Measurements from ENCODE around the gene TTC39A. TPM values are rescaled to one million over a fixed set of nuclear protein-coding genes. Genes with fewer than 3 reads are reported as not detected.

The TTC39A gene
- total RNA-seq (2021; ENCODE audit: unreplicated experiment) (8.3 TPM), Bru-seq, nascent RNA (percentile 38 among the genes with signal in this experiment), BruChase-seq, experiment 1, labeled RNA remaining after a 2-hour chase (percentile 40 among the genes with signal in this experiment), BruChase-seq, experiment 2, labeled RNA remaining after a 6-hour chase (percentile 36 among the genes with signal in this experiment)
- polyA plus RNA-seq (2012; ENCODE audit: insufficient read length) = 10.3 TPM
- long read RNA-seq, partial matches to known transcripts = 2 of 17 reads
- long read RNA-seq, other reads (novel, unspliced or antisense) = 12 of 17 reads

DNA sequence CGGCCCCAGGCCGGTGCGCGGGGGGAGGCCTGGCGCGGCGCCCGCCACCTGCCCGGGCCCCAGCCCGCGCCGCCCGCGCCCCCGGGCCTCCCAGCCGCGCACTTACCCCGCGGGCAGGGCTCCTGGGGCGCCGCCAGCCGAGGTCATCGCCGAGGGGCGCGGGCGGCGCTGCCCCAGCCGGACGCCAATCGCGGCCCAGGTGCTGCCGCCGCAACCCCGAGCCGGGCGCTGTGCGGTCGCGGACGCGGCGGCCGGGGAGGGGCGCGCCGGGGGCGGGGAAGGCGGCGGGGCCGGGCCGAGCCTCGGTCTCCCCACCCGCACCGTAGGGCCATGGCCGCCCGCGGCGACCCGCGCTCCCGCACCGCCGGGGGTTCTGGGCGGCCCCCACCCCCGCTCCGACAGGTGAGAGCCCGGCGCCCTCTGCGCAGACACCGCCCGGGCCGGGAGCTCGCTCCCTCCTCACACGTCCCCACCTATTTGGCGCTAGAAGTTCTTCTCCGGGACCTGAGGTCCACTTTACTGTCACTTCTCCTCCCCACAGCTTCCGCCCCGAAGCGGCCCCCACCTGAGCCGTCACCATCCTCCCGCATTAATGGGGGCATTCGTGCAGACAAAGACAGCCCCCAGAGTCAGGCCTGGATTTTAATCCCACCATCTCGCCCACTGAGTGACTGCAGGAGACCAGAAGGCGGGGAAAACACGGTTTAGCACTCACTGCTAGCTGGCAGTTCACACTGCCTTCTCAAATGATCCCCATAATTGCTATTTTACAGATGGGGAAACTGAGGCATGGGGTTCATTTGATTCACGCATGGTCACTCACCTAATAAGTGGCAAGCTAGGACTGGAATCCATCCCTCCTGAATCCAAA lies at the start of gene TTC39A:
Gene TTC39A (minus strand): TSS at position 232 of the 871 bp plus-strand sequence. CDS start 85 bp downstream, at position 147.
- Histone ChIP-seq H3K9me3 (ENCODE audit: control insufficient read depth, insufficient read depth, low read depth, low read length) (no peaks in the 10 kb centered on the region), H3K27ac (ENCODE audit: low read length) (peak within 1 kb of the TSS; percentile 66), H3K4me1 (ENCODE audit: control insufficient read depth, insufficient read depth, low read length) (peaks cover 18% of the 10 kb centered on the region), H3K4me3 (ENCODE audit: low read depth in 2 of 2, low read length in 2 of 2) (peak within 1 kb of the TSS; percentile 46 to 60), H3K27me3 (ENCODE audit: control insufficient read depth, insufficient read depth, low read length) (no peaks in the 10 kb centered on the region), H3K36me3 (ENCODE audit: control insufficient read depth, insufficient read depth, low read length) (no peaks in the 10 kb centered on the region)
- intact Hi-C loops (cut with micrococcal nuclease; ENCODE audit: unreplicated experiment) (no loop called here), in situ Hi-C loops (cut with HindIII; ENCODE audit: low pct_unique_long_range_greater_than_20kb, low sequenced_read_pairs) (no loop called here)
- peak; percentile 31 for ATAC-seq
- DNase-seq (ENCODE audit: low read depth, low spot score) = no peak
- TF ChIP-seq, protein P1, sequence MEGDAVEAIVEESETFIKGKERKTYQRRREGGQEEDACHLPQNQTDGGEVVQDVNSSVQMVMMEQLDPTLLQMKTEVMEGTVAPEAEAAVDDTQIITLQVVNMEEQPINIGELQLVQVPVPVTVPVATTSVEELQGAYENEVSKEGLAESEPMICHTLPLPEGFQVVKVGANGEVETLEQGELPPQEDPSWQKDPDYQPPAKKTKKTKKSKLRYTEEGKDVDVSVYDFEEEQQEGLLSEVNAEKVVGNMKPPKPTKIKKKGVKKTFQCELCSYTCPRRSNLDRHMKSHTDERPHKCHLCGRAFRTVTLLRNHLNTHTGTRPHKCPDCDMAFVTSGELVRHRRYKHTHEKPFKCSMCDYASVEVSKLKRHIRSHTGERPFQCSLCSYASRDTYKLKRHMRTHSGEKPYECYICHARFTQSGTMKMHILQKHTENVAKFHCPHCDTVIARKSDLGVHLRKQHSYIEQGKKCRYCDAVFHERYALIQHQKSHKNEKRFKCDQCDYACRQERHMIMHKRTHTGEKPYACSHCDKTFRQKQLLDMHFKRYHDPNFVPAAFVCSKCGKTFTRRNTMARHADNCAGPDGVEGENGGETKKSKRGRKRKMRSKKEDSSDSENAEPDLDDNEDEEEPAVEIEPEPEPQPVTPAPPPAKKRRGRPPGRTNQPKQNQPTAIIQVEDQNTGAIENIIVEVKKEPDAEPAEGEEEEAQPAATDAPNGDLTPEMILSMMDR (IDR thresholded peaks at IDR 0.05) = no peak
- TF ChIP-seq TCF7L2 (IDR thresholded peaks at IDR 0.05; ENCODE audit: low read depth, low read length) (no peak), SIN3A (IDR thresholded peaks at IDR 0.05; ENCODE audit: borderline replicate concordance, insufficient read depth, low read depth, low read length) (no peak)
- TF ChIP-seq, protein P2, sequence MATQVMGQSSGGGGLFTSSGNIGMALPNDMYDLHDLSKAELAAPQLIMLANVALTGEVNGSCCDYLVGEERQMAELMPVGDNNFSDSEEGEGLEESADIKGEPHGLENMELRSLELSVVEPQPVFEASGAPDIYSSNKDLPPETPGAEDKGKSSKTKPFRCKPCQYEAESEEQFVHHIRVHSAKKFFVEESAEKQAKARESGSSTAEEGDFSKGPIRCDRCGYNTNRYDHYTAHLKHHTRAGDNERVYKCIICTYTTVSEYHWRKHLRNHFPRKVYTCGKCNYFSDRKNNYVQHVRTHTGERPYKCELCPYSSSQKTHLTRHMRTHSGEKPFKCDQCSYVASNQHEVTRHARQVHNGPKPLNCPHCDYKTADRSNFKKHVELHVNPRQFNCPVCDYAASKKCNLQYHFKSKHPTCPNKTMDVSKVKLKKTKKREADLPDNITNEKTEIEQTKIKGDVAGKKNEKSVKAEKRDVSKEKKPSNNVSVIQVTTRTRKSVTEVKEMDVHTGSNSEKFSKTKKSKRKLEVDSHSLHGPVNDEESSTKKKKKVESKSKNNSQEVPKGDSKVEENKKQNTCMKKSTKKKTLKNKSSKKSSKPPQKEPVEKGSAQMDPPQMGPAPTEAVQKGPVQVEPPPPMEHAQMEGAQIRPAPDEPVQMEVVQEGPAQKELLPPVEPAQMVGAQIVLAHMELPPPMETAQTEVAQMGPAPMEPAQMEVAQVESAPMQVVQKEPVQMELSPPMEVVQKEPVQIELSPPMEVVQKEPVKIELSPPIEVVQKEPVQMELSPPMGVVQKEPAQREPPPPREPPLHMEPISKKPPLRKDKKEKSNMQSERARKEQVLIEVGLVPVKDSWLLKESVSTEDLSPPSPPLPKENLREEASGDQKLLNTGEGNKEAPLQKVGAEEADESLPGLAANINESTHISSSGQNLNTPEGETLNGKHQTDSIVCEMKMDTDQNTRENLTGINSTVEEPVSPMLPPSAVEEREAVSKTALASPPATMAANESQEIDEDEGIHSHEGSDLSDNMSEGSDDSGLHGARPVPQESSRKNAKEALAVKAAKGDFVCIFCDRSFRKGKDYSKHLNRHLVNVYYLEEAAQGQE (IDR thresholded peaks at IDR 0.05; ENCODE audit: insufficient read depth in 1 of 2, low read depth in 2 of 2, low read length in 1 of 2) = no peak
- no TSS peak for BruUV-seq (replicated peaks)
- ChIA-PET POLR2A (no interaction called here), CTCF (no interaction called here)

DNA sequence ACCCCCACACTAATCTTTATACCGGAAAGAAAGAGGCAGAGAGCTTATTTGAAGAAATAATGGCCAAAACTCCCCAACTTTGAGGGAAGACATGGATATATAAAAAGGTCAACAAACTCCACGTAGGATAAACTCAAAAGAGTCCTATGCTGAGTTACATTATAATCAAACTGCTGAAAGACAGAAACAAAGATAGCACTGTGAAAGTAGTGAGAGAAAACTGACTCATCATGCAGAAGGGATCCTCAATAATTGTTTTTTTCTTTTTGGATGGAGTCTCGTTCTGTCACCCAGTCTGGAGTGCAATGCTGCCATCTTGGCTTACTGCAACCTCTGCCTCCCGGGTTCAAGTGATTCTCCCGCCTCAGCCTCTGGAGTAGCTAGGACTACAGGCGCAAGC lies 48.5 kb upstream of the TTC39A start:
- POLR2A ChIA-PET = no interaction called here
- DNase-seq (ENCODE audit: low read depth, low spot score) (no peak), ATAC-seq (no peak)
- CTCF ChIA-PET = no interaction called here
- in situ Hi-C loops (cut with HindIII; ENCODE audit: low pct_unique_long_range_greater_than_20kb, low sequenced_read_pairs) = no loop called here
- Histone ChIP-seq H3K27me3 (ENCODE audit: control insufficient read depth, insufficient read depth, low read length) (no peaks in the 10 kb centered on the region), H3K27ac (ENCODE audit: low read length) (no peak overlapping the region), H3K4me1 (ENCODE audit: control insufficient read depth, insufficient read depth, low read length) (no peaks in the 10 kb centered on the region), H3K36me3 (ENCODE audit: control insufficient read depth, insufficient read depth, low read length) (no peaks in the 10 kb centered on the region; the same call in 1 of the 2 replicates), H3K4me3 (ENCODE audit: low read depth in 2 of 2, low read length in 2 of 2) (no peak overlapping the region), H3K9me3 (ENCODE audit: control insufficient read depth, insufficient read depth, low read depth, low read length) (no peaks in the 10 kb centered on the region)
- no TSS peak for BruUV-seq (replicated peaks)
- TF ChIP-seq, protein P1 (IDR thresholded peaks at IDR 0.05) = no peak
- TF ChIP-seq POLR2AphosphoS5 (IDR thresholded peaks at IDR 0.05; ENCODE audit: low read depth, low read length) (no peak), SIN3A (IDR thresholded peaks at IDR 0.05; ENCODE audit: borderline replicate concordance, insufficient read depth, low read depth, low read length) (no peak), TCF7L2 (IDR thresholded peaks at IDR 0.05; ENCODE audit: low read depth, low read length) (no peak)
- TF ChIP-seq, protein P2 (IDR thresholded peaks at IDR 0.05; ENCODE audit: insufficient read depth in 1 of 2, low read depth in 2 of 2, low read length in 1 of 2) = no peak
- intact Hi-C loops (cut with micrococcal nuclease; ENCODE audit: unreplicated experiment) = no loop called here

All from Panc1 (cell line).